IPS DF 19.7 (cell line): ENCODE data around the gene SNCA.

Source experiments
- DNase-seq: peaks from one replicate; pipeline ENCODE4 v3.0.0-alpha.2; 2013; ENCODE audit warnings: low read depth, low spot score

The SNCA gene

GRCh38 chr4:89754531-89754930 is 82.4 kb downstream of the SNCA start:
- no peak for DNase-seq

- no peak for DNase-seq
These were observed 83.3 kb downstream of the SNCA start for GRCh38 chr4:89753601-89754066.

DNA sequence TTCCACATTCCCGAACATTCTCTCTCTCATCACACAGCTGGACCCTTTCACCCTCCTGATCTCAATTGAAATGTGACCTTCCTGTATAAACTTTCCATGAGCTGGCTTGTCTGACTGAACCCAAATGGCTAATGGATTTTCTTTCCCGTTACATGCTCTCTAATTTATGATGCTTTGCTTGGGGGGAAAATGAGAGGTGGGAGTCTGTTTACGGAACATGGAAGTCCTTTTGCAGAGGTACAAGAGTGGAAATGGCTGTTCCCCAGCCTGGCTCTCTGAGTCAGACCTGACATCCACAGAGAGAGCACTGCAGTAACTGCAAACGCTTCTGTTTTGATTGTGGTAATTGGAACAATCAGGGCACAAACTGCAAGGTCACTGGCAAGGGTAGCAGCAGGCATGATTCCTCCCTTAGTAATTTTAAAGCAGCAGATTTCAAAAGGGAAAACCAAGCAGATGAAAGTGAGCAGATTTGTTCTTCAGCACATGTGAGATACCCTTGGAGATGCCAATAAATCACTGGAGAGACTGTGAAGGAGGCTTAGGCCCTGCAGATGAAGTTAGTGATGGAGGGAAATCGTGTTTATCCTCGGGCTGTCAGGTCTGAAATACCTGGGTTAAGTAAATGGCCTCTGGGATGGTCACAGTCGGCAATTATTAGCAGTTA is 83.9 kb downstream of the SNCA start:
- no peak for DNase-seq

- DNase-seq, result no peak
These were observed 85.5 kb downstream of the SNCA start for GRCh38 chr4:89751416-89751815.

DNA sequence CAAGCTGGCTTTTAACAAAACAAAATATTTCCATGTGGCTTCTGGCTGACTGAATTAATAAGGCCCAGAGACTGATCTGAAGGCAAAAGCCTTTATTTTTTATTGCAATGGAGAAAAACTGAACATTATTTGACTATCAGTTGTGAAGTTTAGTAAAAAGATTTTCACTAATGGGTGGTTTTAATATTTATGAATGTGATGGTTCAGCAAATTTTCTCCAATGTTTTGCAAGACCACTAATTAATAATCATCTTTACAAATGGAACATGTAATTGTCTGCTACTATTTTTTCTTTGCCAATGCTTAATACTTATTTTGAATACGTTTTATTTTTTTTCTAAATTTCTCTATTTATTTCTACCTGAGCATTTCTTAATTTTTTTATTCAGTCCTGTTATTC is 90.6 kb downstream of the SNCA start:
- DNase-seq, result no peak

GRCh38 chr4:89745708-89746107 is 91.3 kb downstream of the SNCA start:
- no peak for DNase-seq

- no peak for DNase-seq
These were observed 92.0 kb downstream of the SNCA start for GRCh38 chr4:89744914-89745313.

- DNase-seq, result no peak
These were observed 95.2 kb downstream of the SNCA start for GRCh38 chr4:89741768-89742167.

DNA sequence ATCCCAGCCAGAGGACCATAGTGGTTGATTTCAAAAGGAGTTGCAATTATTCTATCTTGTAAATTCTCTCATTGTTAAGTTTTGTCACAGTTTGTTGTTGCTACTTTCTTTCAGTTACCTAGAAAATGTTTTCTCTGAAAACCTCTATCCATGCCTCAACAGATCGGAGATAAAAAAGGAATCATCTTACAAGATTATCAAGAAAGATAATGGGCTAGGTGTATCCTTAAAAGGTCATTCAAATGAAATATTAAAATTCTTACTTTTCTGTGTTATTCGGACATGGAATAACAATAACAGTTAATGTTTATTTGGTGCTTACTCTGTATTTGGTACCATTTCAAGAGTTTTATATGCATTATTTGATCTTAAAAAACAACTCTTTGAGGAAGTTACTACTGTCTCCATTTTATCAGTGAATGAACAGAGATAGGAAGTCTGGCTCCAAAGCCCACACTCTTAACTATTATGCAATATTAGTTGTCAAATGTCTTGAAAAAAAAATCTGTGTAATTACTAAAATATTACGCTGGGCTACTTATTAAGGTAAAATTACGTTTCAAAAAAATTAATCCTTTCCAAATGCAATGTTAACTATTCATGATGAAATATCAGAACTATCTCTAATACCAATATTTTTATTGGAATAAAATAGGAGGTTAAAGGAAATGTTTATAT is 97.5 kb downstream of the SNCA start:
- no peak for DNase-seq

DNA sequence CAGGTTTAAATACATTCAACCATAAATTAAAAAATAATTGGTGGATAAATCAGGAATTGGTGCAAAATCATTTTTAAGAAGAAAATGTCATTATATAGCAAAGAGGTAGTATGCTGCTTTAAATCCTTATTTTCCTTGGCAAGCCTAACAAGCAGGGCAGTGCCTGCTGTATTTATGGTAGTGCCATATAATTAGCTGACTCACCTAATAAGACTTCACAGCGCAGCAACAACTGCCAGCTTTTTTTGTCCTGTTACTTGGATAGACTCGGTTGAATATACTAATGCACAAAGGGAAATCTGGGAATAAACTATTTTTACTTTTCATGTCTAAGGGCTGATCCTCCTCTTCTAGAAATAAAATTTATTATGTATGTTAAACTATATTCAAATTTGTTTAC is 99.1 kb downstream of the SNCA start:
- DNase-seq, result no peak

DNA sequence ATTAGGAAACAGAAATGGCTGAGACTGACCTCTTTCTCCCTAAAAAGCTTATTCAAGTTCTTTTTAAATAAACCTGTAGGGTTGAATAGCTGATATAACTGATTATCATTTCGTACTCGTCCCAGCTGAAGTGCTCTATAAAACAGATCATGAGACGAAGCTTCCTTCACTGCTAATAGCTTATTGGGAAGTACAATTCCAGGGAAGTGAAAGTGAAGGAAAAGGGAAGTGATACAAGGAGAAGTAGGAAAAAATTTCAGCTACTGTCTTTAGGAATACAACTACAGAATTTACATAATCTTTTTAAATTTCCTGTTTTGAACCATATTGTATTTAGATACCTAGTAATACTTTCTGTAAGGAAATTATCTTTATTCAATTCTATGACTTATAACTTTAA is 103.0 kb downstream of the SNCA start:
- DNase-seq, result no peak

DNA sequence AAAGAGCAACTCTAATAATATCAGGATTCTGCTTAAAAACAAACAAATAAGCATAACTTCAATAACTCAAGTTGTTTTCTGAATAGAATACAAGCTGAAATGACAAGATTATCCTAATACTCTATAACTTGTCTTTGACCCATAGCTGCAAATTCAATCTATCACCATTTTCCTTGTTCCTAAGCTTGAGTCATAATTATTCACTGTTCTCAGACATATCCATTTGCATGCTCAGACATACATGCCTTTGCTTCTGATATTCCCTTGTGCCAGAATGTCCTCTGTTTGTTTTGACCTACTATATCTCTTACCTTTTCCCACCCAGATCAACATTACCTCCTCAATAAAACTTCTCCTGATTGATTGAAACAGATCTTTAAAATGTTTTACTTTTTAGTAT is 109.7 kb downstream of the SNCA start:
- no peak for DNase-seq

GRCh38 chr4:89725268-89725667 is 111.7 kb downstream of the SNCA start:
- no peak for DNase-seq

- DNase-seq, result no peak
These were observed 112.2 kb downstream of the SNCA start for GRCh38 chr4:89724716-89725115.

- no peak for DNase-seq
These were observed 113.9 kb downstream of the SNCA start for GRCh38 chr4:89723096-89723495.

DNA sequence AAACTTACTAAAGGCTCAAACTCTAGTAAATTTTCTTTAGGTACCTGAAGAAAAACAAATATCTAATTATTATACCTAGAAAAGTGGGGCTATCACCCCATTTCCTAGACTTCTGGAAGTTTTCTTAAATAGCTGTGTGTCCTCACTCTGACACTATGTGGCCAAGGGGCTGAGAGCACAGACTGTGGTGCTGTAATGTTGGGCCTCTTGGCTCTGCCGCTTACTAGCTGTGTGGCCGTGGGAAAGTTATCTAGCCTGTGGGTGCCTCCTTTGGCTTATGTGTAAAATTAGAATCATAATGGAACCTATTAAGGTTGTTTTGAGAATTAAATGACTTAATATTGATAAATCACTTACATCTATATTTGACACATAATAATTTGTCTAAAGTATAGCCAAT is 114.4 kb downstream of the SNCA start:
- DNase-seq, result no peak

DNA sequence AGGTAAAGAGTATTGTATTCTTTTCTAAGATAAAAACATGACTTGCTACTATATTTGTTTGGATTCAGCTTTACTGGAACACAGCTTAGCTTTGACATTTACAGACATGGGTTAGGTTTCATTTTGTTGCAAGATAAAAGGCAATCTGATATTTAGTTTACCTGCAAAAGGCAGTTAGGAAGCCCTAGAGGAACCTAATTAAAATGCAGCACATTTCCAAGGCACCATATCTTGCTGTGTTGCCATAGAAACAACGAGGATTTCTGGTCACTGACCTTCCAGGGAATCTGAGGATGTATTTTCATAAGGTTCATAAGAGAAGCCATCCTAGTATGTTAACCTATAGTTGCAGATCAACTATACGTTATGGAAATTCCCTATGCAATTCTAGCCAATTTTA is 116.0 kb downstream of the SNCA start:
- no peak for DNase-seq

DNA sequence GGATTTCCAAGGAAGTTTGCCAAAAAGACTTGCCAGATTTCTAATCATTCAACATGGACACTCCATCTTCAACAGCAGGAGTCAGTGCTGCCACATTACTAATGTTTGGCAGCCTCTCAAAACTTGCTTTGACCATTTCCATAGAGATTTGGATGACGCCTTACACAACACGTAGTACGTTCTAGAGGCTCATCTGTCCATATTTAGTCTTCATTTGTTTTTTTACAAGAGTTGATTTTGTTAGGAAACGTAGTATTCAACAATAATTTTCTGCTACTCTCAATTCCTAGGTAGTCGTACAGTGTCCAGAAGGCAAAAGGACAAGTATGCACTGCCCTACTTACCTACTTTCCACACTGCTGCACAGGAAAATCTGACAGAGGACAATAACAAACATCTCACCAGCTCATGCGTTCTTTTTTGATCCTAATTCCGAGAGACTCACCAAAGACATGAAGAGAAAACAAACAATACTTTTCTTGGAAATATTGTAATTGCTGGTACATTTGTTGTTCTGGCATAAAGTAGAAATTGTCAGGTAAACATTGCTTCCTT is 117.3 kb downstream of the SNCA start:
- DNase-seq, result no peak

DNA sequence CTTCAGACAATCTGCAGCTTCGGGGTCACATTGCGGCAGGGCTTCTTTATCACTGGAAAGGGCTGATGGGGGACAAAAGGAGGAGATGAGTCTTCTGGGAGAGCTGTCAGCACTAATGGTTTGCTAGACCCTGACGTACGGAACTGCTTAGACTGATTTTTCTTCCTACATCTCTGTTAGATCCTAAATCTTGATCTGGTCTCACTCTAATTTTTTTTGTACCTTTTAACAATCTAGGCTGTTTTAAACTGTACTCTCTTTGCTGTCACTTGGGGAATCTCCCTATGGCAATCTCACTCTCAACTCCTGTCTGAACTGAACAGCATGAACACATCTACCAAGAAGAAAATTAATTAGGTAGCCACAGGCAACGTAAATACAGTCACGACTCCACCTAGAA is 120.1 kb downstream of the SNCA start:
- DNase-seq, result no peak

DNA sequence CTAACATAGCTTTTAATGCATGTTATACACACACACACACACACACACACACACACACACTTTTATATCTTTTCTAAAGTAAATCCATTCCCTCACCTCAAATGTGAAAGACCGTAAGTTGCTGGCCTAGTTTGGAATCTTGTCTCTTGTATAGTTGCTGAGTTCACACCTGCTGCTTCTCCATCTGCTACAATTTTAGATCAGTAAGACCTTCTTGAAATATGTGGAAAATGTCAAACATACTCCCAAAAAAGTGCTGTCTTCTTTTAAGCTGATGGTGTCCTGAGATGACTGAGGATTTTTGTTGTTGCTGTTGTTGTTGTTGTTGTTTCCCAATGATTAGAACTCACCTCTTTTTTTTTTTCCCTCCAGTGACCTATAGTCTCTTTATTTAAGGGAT is 121.3 kb downstream of the SNCA start:
- DNase-seq, result no peak

- no peak for DNase-seq
These were observed 124.1 kb downstream of the SNCA start for GRCh38 chr4:89712827-89713226.

DNA sequence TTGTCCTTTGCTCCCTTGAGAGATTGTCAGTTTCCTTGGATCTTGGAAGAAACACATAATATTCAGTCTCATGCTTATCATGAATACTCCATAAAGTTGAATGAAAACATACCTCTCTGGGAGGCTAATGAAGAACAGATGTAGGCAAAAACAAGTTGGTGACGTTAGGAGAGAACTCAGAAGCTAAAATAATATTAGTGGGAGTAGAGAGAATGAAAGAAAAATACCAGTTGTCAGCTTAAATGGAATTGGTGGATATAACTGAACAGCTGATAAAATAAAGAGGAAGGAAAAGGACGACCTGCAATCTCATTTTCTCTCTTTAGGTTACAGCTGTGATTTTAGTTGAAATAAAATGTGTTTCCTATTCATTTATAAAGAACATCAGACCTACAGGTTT is 124.8 kb downstream of the SNCA start:
- no peak for DNase-seq

DNA sequence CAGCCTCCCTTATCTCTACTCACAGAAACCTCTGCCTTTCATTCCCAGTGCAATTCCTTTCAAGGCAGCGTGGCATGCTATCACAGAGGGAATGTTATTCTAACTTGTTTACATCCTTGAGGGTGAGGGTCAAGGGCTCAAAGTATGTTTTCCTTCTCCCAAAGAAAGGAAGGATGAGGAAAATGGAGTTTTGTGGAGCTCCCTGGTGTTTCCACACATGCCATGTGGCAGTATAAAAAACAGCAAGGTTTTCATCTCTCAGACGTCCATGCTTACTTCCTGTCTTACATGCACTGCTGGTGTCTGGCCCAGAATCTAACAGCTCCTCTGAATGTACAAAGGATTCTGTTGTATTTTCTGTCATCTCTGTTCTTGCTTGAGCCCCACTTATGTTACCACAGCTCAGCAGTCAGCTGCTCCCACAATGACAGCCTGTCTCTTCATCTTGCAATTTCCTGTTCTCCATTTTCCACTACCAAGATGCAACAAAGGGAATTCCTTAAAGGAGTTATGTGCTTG is 128.0 kb downstream of the SNCA start:
- DNase-seq, result no peak
